K562 (cell line): ENCODE data around the gene CHPF2. TPM values are rescaled to one million over a fixed set of nuclear protein-coding genes. Genes with fewer than 3 reads are reported as not detected.

Source experiments
- BRF1 ChIP-seq: IDR thresholded peaks from 3 replicates; pipeline ENCODE4 v1.6.1; 2011; ENCODE audit warnings: borderline replicate concordance, mild to moderate bottlenecking; ENCODE audit not compliant: insufficient read length; ENCODE audit errors: extremely low read depth
- CTBP1 ChIP-seq: fragments of 450-650 bp; IDR thresholded peaks from 2 replicates; pipeline ENCODE4 v1.6.1; 2016; ENCODE audit warnings: borderline replicate concordance
- DPF2 ChIP-seq: fragments of 450-650 bp; IDR thresholded peaks from 2 replicates; pipeline ENCODE4 v1.6.1; 2016
- ESRRB ChIP-seq: fragments of 250-450 bp; sonication (Bioruptor Pico); IDR thresholded peaks from 2 replicates; pipeline ENCODE4 v1.5.0; 2020; ENCODE audit warnings: mild to moderate bottlenecking, moderate library complexity, borderline replicate concordance
- GABPA ChIP-seq: fragments of 200-800 bp; sonication (Bioruptor generic); conservative IDR thresholded peaks from 2 replicates; pipeline ENCODE4 v1.6.1; 2016; ENCODE audit warnings: low read depth, missing genetic modification characterization, missing compliant biosample characterization
- KLF6 ChIP-seq: fragments of 250-450 bp; sonication (Bioruptor Pico); IDR thresholded peaks from 2 replicates; pipeline ENCODE4 v1.4.0; 2020; ENCODE audit warnings: mild to moderate bottlenecking, moderate library complexity, borderline replicate concordance
- LCOR ChIP-seq: sonication (generic); formaldehyde crosslinking; IDR thresholded peaks from 2 replicates; pipeline ENCODE4 v1.8.0; 2022; ENCODE audit warnings: mild to moderate bottlenecking, missing genetic modification reagents
- MCM2 ChIP-seq: fragments of 450-650 bp; IDR thresholded peaks from 2 replicates; pipeline ENCODE4 v1.6.1; 2017; ENCODE audit warnings: low read depth, mild to moderate bottlenecking
- NUFIP1 ChIP-seq: fragments of 450-650 bp; IDR thresholded peaks from 2 replicates; pipeline ENCODE4 v1.6.1; 2018; ENCODE audit not compliant: partially characterized antibody
- POLR2H ChIP-seq: IDR thresholded peaks from 2 replicates; pipeline ENCODE4 v1.6.1; 2016; ENCODE audit warnings: missing genetic modification characterization, low read depth, mild to moderate bottlenecking, control low read depth, missing compliant biosample characterization, moderate library complexity
- PTTG1 ChIP-seq: fragments of 450-650 bp; IDR thresholded peaks from 2 replicates; pipeline ENCODE4 v1.6.1; 2016; ENCODE audit warnings: low read depth, mild to moderate bottlenecking, missing genetic modification characterization, missing compliant biosample characterization
- TAF9B ChIP-seq: fragments of 450-650 bp; IDR thresholded peaks from 2 replicates; pipeline ENCODE4 v1.6.1; 2018; ENCODE audit warnings: mild to moderate bottlenecking; ENCODE audit not compliant: partially characterized antibody
- TAL1 ChIP-seq: fragments of 450-650 bp; IDR thresholded peaks from 2 replicates; pipeline ENCODE4 v1.6.1; 2016; ENCODE audit warnings: mild to moderate bottlenecking
- TSC22D4 ChIP-seq: fragments of 450-650 bp; IDR thresholded peaks from 2 replicates; pipeline ENCODE4 v1.6.1; 2016; ENCODE audit warnings: missing genetic modification characterization, missing biosample characterization, control low read depth
- ZFPM2 ChIP-seq: fragments of 250-450 bp; sonication (Bioruptor Pico); IDR thresholded peaks from 2 replicates; pipeline ENCODE4 v1.5.1; 2022; ENCODE audit warnings: mild to moderate bottlenecking
- ZNF134 ChIP-seq: fragments of 250-450 bp; sonication (Bioruptor Pico); conservative IDR thresholded peaks from 2 replicates; pipeline ENCODE4 v1.4.0; 2020
- ZNF140 ChIP-seq: fragments of 250-450 bp; sonication (Bioruptor Pico); IDR thresholded peaks from 2 replicates; pipeline ENCODE4 v1.8.0; 2021; ENCODE audit warnings: moderate library complexity, mild to moderate bottlenecking, inconsistent platforms
- ZNF174 ChIP-seq: fragments of 250-450 bp; sonication (Bioruptor Pico); IDR thresholded peaks from 2 replicates; pipeline ENCODE4 v1.4.0; 2020; ENCODE audit warnings: mild to moderate bottlenecking
- ZNF408 ChIP-seq: fragments of 250-450 bp; sonication (Bioruptor Pico); IDR thresholded peaks from 2 replicates; pipeline ENCODE4 v1.4.0; 2020; ENCODE audit warnings: low read depth, mild to moderate bottlenecking, moderate library complexity
- polyA plus RNA-seq, 8 experiments: library from polyadenylated mRNA; depleted of rRNA in 4 of 8; stranded (reverse) in 5 of 8; unstranded in 3 of 8; fragments of >200 nt; fragmentation: Nextera tagmentation in 2 of 8; fragmentation: Illumina TruSeq in 1 of 8; extraction: Ambion mirVana in 2 of 8; extraction: Trizol in 1 of 8; gene quantifications; 2 replicates each; pipeline versions ENCODE4 v1.2.1 to v1.2.3, GENCODE V29; 2011 to 2014; ENCODE audit warnings: inconsistent platforms in 1 of 8, missing spikeins in 1 of 8
- total RNA-seq, 7 experiments: library from RNA; depleted of rRNA in 6 of 7; stranded (reverse); fragments of >200 nt in 6 of 7; fragmentation: Illumina TruSeq in 2 of 7; extraction: Trizol in 2 of 7; gene quantifications; 2 replicates each; pipeline versions ENCODE4 v1.2.1 to v1.2.3, GENCODE V29; 2011 to 2021; ENCODE audit warnings: low replicate concordance in 1 of 7
- TF ChIP-seq, protein P1 (sequence below): fragments of 450-650 bp; IDR thresholded peaks from 2 replicates; pipeline ENCODE4 v1.6.1; 2014; ENCODE audit warnings: low read depth, mild to moderate bottlenecking, moderate library complexity, borderline replicate concordance
- TF ChIP-seq, protein P2 (sequence below): fragments of 250-450 bp; sonication (Bioruptor Pico); IDR thresholded peaks from 2 replicates; pipeline ENCODE4 v1.9.0; 2021; ENCODE audit warnings: mild to moderate bottlenecking
- TF ChIP-seq, protein P3 (sequence below): fragments of 450-650 bp; IDR thresholded peaks from 2 replicates; pipeline ENCODE4 v1.6.1; 2018; ENCODE audit not compliant: partially characterized antibody

CHPF2 gene
- total and polyA plus RNA-seq, 9 of the 15 experiments (the other 6 are each of a cell fraction or from before 2014, with no cell fraction given): 0.08 to 32.8 (median 10.5) TPM

- TF ChIP-seq, protein P1, sequence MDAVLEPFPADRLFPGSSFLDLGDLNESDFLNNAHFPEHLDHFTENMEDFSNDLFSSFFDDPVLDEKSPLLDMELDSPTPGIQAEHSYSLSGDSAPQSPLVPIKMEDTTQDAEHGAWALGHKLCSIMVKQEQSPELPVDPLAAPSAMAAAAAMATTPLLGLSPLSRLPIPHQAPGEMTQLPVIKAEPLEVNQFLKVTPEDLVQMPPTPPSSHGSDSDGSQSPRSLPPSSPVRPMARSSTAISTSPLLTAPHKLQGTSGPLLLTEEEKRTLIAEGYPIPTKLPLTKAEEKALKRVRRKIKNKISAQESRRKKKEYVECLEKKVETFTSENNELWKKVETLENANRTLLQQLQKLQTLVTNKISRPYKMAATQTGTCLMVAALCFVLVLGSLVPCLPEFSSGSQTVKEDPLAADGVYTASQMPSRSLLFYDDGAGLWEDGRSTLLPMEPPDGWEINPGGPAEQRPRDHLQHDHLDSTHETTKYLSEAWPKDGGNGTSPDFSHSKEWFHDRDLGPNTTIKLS: peak; percentile 96
- TF ChIP-seq ZNF134 (CRISPR knock-in tag) (peak; percentile 53; the same call in 1 of the 2 replicates), LCOR (CRISPR knock-in tag) (peak; percentile 94), ZNF408 (CRISPR knock-in tag) (no peak), ZFPM2 (CRISPR knock-in tag) (no peak), MCM2 (no peak), POLR2H (tag) (no peak), ZNF174 (CRISPR knock-in tag) (no peak), TAF9B (peak; percentile 58), GABPA (tag) (peak; percentile 54), NUFIP1 (no peak), TAL1 (no peak; the same call in 1 of the 2 replicates), TSC22D4 (tag) (no peak), BRF1 (no peak), KLF6 (no peak), ESRRB (no peak), PTTG1 (tag) (no peak), CTBP1 (peak; percentile 68; the same call in 1 of the 2 replicates), DPF2 (peak; percentile 61; the same call in 1 of the 2 replicates), ZNF140 (CRISPR knock-in tag) (no peak)
- TF ChIP-seq, protein P2, sequence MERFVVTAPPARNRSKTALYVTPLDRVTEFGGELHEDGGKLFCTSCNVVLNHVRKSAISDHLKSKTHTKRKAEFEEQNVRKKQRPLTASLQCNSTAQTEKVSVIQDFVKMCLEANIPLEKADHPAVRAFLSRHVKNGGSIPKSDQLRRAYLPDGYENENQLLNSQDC (CRISPR knock-in tag): peak; percentile 1
- TF ChIP-seq, protein P3, sequence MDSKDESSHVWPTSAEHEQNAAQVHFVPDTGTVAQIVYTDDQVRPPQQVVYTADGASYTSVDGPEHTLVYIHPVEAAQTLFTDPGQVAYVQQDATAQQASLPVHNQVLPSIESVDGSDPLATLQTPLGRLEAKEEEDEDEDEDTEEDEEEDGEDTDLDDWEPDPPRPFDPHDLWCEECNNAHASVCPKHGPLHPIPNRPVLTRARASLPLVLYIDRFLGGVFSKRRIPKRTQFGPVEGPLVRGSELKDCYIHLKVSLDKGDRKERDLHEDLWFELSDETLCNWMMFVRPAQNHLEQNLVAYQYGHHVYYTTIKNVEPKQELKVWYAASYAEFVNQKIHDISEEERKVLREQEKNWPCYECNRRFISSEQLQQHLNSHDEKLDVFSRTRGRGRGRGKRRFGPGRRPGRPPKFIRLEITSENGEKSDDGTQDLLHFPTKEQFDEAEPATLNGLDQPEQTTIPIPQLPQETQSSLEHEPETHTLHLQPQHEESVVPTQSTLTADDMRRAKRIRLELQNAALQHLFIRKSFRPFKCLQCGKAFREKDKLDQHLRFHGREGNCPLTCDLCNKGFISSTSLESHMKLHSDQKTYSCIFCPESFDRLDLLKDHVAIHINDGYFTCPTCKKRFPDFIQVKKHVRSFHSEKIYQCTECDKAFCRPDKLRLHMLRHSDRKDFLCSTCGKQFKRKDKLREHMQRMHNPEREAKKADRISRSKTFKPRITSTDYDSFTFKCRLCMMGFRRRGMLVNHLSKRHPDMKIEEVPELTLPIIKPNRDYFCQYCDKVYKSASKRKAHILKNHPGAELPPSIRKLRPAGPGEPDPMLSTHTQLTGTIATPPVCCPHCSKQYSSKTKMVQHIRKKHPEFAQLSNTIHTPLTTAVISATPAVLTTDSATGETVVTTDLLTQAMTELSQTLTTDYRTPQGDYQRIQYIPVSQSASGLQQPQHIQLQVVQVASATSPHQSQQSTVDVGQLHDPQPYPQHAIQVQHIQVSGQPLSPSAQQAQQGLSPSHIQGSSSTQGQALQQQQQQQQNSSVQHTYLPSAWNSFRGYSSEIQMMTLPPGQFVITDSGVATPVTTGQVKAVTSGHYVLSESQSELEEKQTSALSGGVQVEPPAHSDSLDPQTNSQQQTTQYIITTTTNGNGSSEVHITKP: peak; percentile 86
Measured at GRCh38 chr7:151226875-151227782, 5.2 kb upstream of the CHPF2 start, which contains the start of gene ABCF2 (continued).
